ENCODE data around the gene ITPA. TPM values are rescaled to one million over a fixed set of nuclear protein-coding genes. Genes with fewer than 3 reads are reported as not detected.

The ITPA gene
- total and polyA plus RNA-seq, 2 experiments from 2014 or later = 57.5 to 81.7 TPM

- H4K20me1 ChIP-seq (replicated peaks; ENCODE audit: insufficient read depth) = no peaks in the 10 kb centered on the region
- 0 out of 2 replicates have a peak, but pooled peaks cover 14% of the 10 kb centered on the region for H3F3A ChIP-seq (replicated peaks; ENCODE audit: low read depth)
- peaks cover 34% of the 10 kb centered on the region for H3K27me3 ChIP-seq (ENCODE audit: insufficient read depth)
- no peaks in the 10 kb centered on the region for H3K9me2 ChIP-seq (ENCODE audit: insufficient read depth)
- no peaks in the 10 kb centered on the region for H3K79me2 ChIP-seq (replicated peaks; ENCODE audit: insufficient read depth)
- H3K9me3 Mint-ChIP-seq = no peaks in the 10 kb centered on the region
- no peaks in the 10 kb centered on the region for H3K36me3 ChIP-seq (ENCODE audit: insufficient read depth)
- H3K27me3 Mint-ChIP-seq (ENCODE audit: insufficient read depth, low read depth, poor library complexity) = peaks cover 35% of the 10 kb centered on the region
- H3K36me3 Mint-ChIP-seq (ENCODE audit: low read depth) = no peaks in the 10 kb centered on the region
- H3K27ac Mint-ChIP-seq = no peak overlapping the region
- no peak overlapping the region for H3K4me3 Mint-ChIP-seq
- peaks cover 8% of the 10 kb centered on the region for H3K4me1 Mint-ChIP-seq
- H3K27ac ChIP-seq (ENCODE audit: low read depth) = no peak overlapping the region
- TF ChIP-seq JUNB (IDR thresholded peaks at IDR 0.05; ENCODE audit: unreplicated experiment) = no peak
- no peak for TF ChIP-seq REST (IDR thresholded peaks at IDR 0.05; ENCODE audit: unreplicated experiment)
- TF ChIP-seq EZH2 (IDR thresholded peaks at IDR 0.05; ENCODE audit: low read depth, unreplicated experiment) = no peak
- TF ChIP-seq POLR2AphosphoS5 (IDR thresholded peaks at IDR 0.05; ENCODE audit: low read depth) = no peak
- TF ChIP-seq, protein P1, sequence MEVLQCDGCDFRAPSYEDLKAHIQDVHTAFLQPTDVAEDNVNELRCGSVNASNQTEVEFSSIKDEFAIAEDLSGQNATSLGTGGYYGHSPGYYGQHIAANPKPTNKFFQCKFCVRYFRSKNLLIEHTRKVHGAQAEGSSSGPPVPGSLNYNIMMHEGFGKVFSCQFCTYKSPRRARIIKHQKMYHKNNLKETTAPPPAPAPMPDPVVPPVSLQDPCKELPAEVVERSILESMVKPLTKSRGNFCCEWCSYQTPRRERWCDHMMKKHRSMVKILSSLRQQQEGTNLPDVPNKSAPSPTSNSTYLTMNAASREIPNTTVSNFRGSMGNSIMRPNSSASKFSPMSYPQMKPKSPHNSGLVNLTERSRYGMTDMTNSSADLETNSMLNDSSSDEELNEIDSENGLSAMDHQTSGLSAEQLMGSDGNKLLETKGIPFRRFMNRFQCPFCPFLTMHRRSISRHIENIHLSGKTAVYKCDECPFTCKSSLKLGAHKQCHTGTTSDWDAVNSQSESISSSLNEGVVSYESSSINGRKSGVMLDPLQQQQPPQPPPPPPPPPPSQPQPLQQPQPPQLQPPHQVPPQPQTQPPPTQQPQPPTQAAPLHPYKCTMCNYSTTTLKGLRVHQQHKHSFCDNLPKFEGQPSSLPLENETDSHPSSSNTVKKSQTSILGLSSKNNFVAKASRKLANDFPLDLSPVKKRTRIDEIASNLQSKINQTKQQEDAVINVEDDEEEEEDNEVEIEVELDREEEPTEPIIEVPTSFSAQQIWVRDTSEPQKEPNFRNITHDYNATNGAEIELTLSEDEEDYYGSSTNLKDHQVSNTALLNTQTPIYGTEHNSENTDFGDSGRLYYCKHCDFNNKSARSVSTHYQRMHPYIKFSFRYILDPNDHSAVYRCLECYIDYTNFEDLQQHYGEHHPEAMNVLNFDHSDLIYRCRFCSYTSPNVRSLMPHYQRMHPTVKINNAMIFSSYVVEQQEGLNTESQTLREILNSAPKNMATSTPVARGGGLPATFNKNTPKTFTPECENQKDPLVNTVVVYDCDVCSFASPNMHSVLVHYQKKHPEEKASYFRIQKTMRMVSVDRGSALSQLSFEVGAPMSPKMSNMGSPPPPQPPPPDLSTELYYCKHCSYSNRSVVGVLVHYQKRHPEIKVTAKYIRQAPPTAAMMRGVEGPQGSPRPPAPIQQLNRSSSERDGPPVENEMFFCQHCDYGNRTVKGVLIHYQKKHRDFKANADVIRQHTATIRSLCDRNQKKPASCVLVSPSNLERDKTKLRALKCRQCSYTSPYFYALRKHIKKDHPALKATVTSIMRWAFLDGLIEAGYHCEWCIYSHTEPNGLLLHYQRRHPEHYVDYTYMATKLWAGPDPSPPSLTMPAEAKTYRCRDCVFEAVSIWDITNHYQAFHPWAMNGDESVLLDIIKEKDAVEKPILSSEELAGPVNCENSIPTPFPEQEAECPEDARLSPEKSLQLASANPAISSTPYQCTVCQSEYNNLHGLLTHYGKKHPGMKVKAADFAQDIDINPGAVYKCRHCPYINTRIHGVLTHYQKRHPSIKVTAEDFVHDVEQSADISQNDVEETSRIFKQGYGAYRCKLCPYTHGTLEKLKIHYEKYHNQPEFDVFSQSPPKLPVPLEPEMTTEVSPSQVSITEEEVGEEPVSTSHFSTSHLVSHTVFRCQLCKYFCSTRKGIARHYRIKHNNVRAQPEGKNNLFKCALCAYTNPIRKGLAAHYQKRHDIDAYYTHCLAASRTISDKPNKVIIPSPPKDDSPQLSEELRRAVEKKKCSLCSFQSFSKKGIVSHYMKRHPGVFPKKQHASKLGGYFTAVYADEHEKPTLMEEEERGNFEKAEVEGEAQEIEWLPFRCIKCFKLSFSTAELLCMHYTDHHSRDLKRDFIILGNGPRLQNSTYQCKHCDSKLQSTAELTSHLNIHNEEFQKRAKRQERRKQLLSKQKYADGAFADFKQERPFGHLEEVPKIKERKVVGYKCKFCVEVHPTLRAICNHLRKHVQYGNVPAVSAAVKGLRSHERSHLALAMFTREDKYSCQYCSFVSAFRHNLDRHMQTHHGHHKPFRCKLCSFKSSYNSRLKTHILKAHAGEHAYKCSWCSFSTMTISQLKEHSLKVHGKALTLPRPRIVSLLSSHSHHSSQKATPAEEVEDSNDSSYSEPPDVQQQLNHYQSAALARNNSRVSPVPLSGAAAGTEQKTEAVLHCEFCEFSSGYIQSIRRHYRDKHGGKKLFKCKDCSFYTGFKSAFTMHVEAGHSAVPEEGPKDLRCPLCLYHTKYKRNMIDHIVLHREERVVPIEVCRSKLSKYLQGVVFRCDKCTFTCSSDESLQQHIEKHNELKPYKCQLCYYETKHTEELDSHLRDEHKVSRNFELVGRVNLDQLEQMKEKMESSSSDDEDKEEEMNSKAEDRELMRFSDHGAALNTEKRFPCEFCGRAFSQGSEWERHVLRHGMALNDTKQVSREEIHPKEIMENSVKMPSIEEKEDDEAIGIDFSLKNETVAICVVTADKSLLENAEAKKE (CRISPR knock-in tag; IDR thresholded peaks at IDR 0.05) = no peak
- TF ChIP-seq, protein P2, sequence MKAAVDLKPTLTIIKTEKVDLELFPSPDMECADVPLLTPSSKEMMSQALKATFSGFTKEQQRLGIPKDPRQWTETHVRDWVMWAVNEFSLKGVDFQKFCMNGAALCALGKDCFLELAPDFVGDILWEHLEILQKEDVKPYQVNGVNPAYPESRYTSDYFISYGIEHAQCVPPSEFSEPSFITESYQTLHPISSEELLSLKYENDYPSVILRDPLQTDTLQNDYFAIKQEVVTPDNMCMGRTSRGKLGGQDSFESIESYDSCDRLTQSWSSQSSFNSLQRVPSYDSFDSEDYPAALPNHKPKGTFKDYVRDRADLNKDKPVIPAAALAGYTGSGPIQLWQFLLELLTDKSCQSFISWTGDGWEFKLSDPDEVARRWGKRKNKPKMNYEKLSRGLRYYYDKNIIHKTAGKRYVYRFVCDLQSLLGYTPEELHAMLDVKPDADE (IDR thresholded peaks at IDR 0.05) = no peak
- no peak for TF ChIP-seq ZNF114 (CRISPR knock-in tag; IDR thresholded peaks at IDR 0.05)
- no peak for TF ChIP-seq STAT1 (IDR thresholded peaks at IDR 0.05; ENCODE audit: unreplicated experiment)
- TF ChIP-seq ZNF331 (CRISPR knock-in tag; IDR thresholded peaks at IDR 0.05; ENCODE audit: low read depth) = no peak
- H3K4me1 ChIP-seq (ENCODE audit: insufficient read depth) = peaks cover 18% of the 10 kb centered on the region
- no peak overlapping the region; the same call in 1 of the 2 replicates for H2AFZ ChIP-seq
- peak overlapping the region; percentile 90; the same call in 1 of the 2 replicates for H3K4me2 ChIP-seq
- H3K4me3 ChIP-seq = peak overlapping the region; percentile 64
- DNase-seq (ENCODE audit: low spot score) = peak; percentile 20
- ATAC-seq = no peak
These were observed 38.3 kb downstream of the ITPA start for GRCh38 chr20:3247638-3248037.

Data from GM23338 (cell line).